Lower lobe of right lung (tissue), 2 donors: ENCODE measurements around the gene PLEKHH1. TPM values are rescaled to one million over a fixed set of nuclear protein-coding genes. Genes with fewer than 3 reads are reported as not detected.
A peak's percentile ranks its signal among the peaks of the same experiment; 100 is the strongest.
"Not testable (repeated sequence)": the region's sequence is repeated elsewhere in the genome, so short reads cannot be mapped to it uniquely, and the experiment has no call there.

Experiments used
- ATAC-seq, 2 donors: fragments of 200-7000 bp; cut with Tn5 transposase; one replicate each; pipeline ENCODE4 v1.9.1; 2020 to 2022; ENCODE audit warnings: mild to moderate bottlenecking in 2 of 2, moderate library complexity in 2 of 2
- DNase-seq: peaks from one replicate; pipeline ENCODE4 v3.0.0-alpha.2; 2020
- H3K27ac ChIP-seq: fragments of 200-600 bp; one replicate; pipeline ENCODE4 v1.8.0; 2022
- H3K27me3 ChIP-seq: fragments of 200-600 bp; one replicate; pipeline ENCODE4 v1.8.0; 2022; ENCODE audit warnings: low read depth
- H3K36me3 ChIP-seq: fragments of 200-600 bp; one replicate; pipeline ENCODE4 v1.8.0; 2022; ENCODE audit warnings: mild to moderate bottlenecking
- H3K4me1 ChIP-seq: fragments of 200-600 bp; one replicate; pipeline ENCODE4 v1.8.0; 2022
- H3K4me3 ChIP-seq: fragments of 200-600 bp; one replicate; pipeline ENCODE4 v1.8.0; 2022; ENCODE audit warnings: mild to moderate bottlenecking
- H3K9me3 ChIP-seq: fragments of 200-600 bp; one replicate; pipeline ENCODE4 v1.8.0; 2022
- intact Hi-C: fragments of 100-400 bp; cut with DNase I; formaldehyde crosslinking; loops from one replicate; pipeline ENCODE4 v1.11.0; 2022
- total RNA-seq: library from RNA; stranded (reverse); fragmentation: NEBNext Ultra II Directional; extraction: Animal tissue kit (Norgen Biotek cat#: 25700); gene quantifications from one replicate; pipeline ENCODE4 v1.2.1, GENCODE V29; 2021
- TF ChIP-seq, protein P1 (sequence below): fragments of 200-600 bp; IDR thresholded peaks from one replicate; pipeline ENCODE4 v1.8.0; 2022; ENCODE audit warnings: antibody characterized with exemption, mild to moderate bottlenecking
- donor health status: DM: no; HTN: yes; CAD: no; lungs with severe emphysema.

Gene PLEKHH1
- total RNA-seq, 1 donor from 2014 or later, result 4.6 TPM

DNA sequence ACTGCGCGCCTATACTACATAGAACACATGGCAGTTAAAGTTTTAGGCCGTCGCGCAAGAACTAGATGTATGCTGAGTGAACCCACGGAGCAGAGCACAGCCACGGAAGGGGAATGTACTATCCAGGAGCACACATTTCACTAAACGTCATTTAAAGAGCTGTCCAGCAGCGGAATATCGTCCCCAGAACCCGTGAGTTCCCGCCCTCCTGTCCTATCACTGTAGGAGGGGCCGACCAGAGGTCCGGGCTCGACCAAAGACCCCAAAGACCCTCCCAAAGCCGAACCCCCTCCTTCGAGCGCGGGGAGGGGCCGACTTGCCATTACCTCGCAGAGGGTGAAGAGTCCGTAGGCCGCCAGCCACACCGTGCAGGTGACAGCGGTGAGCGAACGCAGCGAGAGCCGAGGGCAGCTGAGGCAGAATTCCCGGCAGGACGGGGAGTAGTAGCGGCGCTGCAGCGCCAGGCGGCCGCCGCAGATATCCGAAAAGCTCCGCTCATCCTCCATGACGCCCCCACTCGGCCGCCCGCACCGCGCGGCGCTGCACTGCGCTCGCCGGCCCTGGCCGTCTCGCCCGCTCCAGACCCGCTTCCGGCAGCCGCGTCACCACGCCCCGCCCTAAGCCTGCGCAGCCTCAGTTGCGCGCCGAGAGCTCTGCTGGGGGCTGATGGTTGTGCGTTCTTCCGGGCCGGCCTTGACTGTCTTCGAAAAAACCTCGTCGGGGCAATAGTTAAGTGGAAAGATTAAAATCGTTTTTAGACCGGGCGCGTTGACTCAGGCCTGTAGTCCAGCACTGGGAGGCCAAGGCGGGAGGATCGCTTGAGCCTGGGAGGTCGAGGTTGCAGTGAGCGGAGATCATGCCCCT lies 66.8 kb downstream of the PLEKHH1 start, which contains the start of gene PIGH:
Gene PIGH, minus strand, starts transcription at position 571 of the 864 bp plus-strand sequence. Its CDS starts 65 bp downstream, at position 506.
- Histone ChIP-seq H3K9me3 (no peaks in the 10 kb centered on the region), H3K4me3 (peak within 1 kb of the TSS; percentile 81), H3K27me3 (no peaks in the 10 kb centered on the region), H3K27ac (peak within 1 kb of the TSS; percentile 89), H3K36me3 (no peaks in the 10 kb centered on the region), H3K4me1 (peaks cover 13% of the 10 kb centered on the region)
- peak; percentile 91 for DNase-seq
- TF ChIP-seq, protein P1, sequence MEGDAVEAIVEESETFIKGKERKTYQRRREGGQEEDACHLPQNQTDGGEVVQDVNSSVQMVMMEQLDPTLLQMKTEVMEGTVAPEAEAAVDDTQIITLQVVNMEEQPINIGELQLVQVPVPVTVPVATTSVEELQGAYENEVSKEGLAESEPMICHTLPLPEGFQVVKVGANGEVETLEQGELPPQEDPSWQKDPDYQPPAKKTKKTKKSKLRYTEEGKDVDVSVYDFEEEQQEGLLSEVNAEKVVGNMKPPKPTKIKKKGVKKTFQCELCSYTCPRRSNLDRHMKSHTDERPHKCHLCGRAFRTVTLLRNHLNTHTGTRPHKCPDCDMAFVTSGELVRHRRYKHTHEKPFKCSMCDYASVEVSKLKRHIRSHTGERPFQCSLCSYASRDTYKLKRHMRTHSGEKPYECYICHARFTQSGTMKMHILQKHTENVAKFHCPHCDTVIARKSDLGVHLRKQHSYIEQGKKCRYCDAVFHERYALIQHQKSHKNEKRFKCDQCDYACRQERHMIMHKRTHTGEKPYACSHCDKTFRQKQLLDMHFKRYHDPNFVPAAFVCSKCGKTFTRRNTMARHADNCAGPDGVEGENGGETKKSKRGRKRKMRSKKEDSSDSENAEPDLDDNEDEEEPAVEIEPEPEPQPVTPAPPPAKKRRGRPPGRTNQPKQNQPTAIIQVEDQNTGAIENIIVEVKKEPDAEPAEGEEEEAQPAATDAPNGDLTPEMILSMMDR, result peak; percentile 67
- intact Hi-C loops, result no loop called here
- peak; percentile 99 to 100 for ATAC-seq

DNA sequence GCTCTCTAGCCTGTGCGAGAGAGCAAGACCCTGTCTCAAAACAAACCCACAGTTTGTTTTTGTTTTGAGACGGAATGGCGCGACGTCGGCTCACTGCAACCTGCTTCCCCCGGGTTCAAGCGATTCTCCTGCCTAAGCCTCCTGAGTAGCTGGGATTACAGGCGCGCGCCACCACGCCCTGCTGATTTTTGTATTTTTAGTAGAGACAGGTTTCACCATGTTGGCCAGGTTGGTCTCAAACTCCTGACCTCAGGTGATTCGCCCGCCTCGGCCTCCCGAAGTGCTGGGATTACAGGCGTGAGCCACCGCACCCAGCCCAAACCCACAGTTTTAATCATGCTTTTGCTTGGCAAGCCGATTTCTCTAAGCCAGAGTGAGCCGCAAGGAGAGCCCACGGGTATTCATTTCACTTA lies 67.5 kb downstream of the PLEKHH1 start:
- H3K27me3 ChIP-seq, H3K9me3 ChIP-seq, intact Hi-C loops, H3K36me3 ChIP-seq, ATAC-seq, DNase-seq: not testable (repeated sequence)
- Histone ChIP-seq H3K4me3 (peak overlapping the region; percentile 81), H3K27ac (peak overlapping the region; percentile 89), H3K4me1 (peaks cover 13% of the 10 kb centered on the region)

DNA sequence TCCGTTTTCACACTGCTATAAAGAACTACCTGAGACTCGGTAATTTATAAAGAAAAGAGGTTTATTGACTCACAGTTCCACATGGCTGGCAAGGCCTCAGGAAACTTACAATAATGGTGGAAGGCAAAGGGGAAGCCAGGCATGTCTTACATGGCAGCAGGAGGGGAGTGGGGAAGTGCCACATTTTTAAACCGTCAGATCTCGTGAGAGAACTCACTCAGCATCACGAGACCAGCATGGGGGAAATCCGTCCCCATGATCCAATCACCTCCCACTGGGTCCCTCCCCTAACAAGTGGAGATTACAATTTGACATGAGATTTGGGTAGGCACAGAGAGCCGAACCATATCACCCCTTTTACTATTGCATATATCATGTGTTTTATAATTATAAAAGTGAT lies 69.0 kb downstream of the PLEKHH1 start:
- DNase-seq (no peak), ATAC-seq (no peak)
- Histone ChIP-seq H3K27me3 (no peaks in the 10 kb centered on the region), H3K27ac (no peak overlapping the region), H3K36me3 (no peaks in the 10 kb centered on the region), H3K4me1 (peaks cover 13% of the 10 kb centered on the region), H3K4me3 (no peak overlapping the region), H3K9me3 (no peaks in the 10 kb centered on the region)
- intact Hi-C loops, result no loop called here
- TF ChIP-seq, protein P1, result no peak

DNA sequence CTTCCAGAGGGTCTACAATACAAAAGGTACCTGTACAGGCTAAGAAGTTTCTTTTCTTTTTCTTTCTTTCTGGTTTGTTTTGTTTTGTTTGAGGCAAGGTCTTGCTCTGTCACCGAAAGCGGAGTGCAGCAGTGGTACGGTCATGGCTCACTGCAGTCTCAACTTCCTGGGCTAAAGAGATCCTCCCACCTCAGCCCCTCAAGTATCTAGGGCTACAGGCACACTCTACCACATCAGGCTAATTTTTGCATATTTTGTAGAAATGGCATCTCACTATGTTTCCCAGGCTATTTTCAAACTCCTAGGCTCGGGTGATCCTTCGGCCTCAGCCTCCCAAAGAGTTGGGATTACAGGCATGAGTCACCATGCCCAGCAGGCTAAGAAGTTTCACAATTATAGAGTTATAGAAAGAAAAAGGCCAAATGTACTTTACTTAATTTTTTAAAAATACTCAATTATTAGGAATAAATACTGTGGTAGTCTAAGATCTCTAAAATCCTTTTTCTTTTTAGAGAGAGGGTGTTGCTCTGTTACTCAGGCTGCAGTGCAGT lies 70.0 kb downstream of the PLEKHH1 start:
- Histone ChIP-seq H3K36me3 (no peaks in the 10 kb centered on the region), H3K9me3 (no peaks in the 10 kb centered on the region), H3K4me3 (no peak overlapping the region), H3K27ac (no peak overlapping the region), H3K4me1 (peaks cover 13% of the 10 kb centered on the region), H3K27me3 (no peaks in the 10 kb centered on the region)
- DNase-seq (no peak), ATAC-seq (no peak)
- TF ChIP-seq, protein P1, result no peak
- intact Hi-C loops, result no loop called here

DNA sequence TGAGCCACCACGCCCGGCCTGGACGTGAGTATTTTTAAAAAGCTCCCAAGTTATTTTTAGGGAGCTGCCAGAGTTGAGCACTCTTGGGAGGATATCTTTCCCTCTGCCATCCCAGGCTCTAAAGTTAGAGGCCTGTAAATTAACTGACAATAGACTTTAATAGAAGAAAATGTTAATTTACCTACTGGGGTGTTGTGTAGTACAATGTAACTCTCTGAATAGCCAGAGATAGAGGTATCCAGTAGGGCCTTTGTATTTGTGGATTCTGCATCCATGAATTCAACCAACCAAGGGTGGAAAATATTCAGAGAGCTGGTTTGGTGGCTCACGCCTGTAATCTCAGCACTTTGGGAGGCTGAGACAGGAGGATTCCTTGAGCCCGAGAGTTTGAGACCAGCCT lies 74.6 kb downstream of the PLEKHH1 start:
- H3K36me3 ChIP-seq, result no peaks in the 10 kb centered on the region
- no peak overlapping the region for H3K4me3 ChIP-seq
- DNase-seq, result no peak
- H3K4me1 ChIP-seq, result no peaks in the 10 kb centered on the region
- H3K9me3 ChIP-seq, result no peaks in the 10 kb centered on the region
- TF ChIP-seq, protein P1, result no peak
- ATAC-seq, result no peak
- intact Hi-C loops, result no loop called here
- H3K27ac ChIP-seq, result no peak overlapping the region
- no peaks in the 10 kb centered on the region for H3K27me3 ChIP-seq
